Liver (tissue), 3 donors: ENCODE measurements around the gene ZBTB17.

Source experiments
- ATF3 ChIP-seq: IDR thresholded peaks from 2 replicates; pipeline ENCODE4 v1.6.1; 2016; ENCODE audit warnings: antibody characterized with exemption
- EGR1 ChIP-seq, 2 donors: IDR thresholded peaks; 2 replicates each; pipeline ENCODE4 v1.6.1; 2016 to 2018; ENCODE audit warnings: antibody characterized with exemption in 2 of 2, low read depth in 2 of 2
- GABPA ChIP-seq, 2 donors: IDR thresholded peaks in 1 of 2; conservative IDR thresholded peaks in 1 of 2; 2 replicates each; pipeline ENCODE4 v1.6.1; 2016; ENCODE audit warnings: antibody characterized with exemption in 2 of 2, mild to moderate bottlenecking in 1 of 2, moderate library complexity in 1 of 2
- JUND ChIP-seq, 2 donors: IDR thresholded peaks; 2 replicates each; pipeline ENCODE4 v1.6.1; 2016; ENCODE audit warnings: antibody characterized with exemption in 2 of 2
- MAX ChIP-seq: IDR thresholded peaks from 2 replicates; pipeline ENCODE4 v1.6.1; 2016; ENCODE audit warnings: antibody characterized with exemption
- NR2F2 ChIP-seq: IDR thresholded peaks from 2 replicates; pipeline ENCODE4 v1.6.1; 2016; ENCODE audit warnings: antibody characterized with exemption
- RAD21 ChIP-seq, 2 donors: IDR thresholded peaks; 2 replicates each; pipeline ENCODE4 v1.6.1; 2016; ENCODE audit warnings: antibody characterized with exemption in 2 of 2, mild to moderate bottlenecking in 2 of 2
- RXRA ChIP-seq, 2 donors: IDR thresholded peaks; 2 replicates each; pipeline ENCODE4 v1.6.1; 2017 to 2018; ENCODE audit warnings: antibody characterized with exemption in 2 of 2, mild to moderate bottlenecking in 1 of 2
- SP1 ChIP-seq: IDR thresholded peaks from 2 replicates; pipeline ENCODE4 v1.6.1; 2018; ENCODE audit warnings: antibody characterized with exemption, mild to moderate bottlenecking
- TAF1 ChIP-seq: conservative IDR thresholded peaks from 2 replicates; pipeline ENCODE4 v1.6.1; 2016; ENCODE audit warnings: antibody characterized with exemption, mild to moderate bottlenecking
- YY1 ChIP-seq: IDR thresholded peaks from 2 replicates; pipeline ENCODE4 v1.6.1; 2016; ENCODE audit warnings: antibody characterized with exemption, mild to moderate bottlenecking
- TF ChIP-seq, protein P1 (sequence below): fragments of 150-350 bp; IDR thresholded peaks from 2 replicates; pipeline ENCODE4 v1.5.1; 2017; ENCODE audit warnings: improper control_type of control experiment, low read depth, low read length; ENCODE audit not compliant: missing input control
- TF ChIP-seq, protein P2 (sequence below): IDR thresholded peaks from 2 replicates; pipeline ENCODE4 v1.6.1; 2016; ENCODE audit warnings: antibody characterized with exemption, mild to moderate bottlenecking
- TF ChIP-seq, protein P3 (sequence below): IDR thresholded peaks from 2 replicates; pipeline ENCODE4 v1.6.1; 2016; ENCODE audit warnings: antibody characterized with exemption
- donor health status: healthy.
- donor health status: healthy.

DNA sequence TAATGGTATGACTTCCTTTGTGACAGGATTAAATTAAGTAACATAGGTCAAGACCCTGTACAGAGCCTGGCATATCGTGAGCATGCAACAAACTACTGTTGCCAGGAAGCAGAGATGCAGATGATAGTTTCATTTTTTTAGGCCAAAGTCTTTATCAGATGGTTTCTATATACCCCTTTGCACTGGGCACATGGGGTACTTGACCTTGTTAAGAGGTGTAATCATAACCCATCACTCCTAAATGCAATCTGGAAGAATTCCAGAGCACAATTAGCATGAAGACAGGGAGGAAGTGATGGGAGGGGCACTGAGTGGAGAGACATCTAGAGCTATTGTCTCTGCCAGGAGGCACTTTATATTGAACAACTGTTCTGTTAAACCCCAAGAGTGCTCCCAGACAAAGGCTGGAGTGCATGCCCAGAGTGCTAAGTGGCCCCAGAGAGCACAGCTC is 22.1 kb downstream of the ZBTB17 start:
- TF ChIP-seq, protein P1, sequence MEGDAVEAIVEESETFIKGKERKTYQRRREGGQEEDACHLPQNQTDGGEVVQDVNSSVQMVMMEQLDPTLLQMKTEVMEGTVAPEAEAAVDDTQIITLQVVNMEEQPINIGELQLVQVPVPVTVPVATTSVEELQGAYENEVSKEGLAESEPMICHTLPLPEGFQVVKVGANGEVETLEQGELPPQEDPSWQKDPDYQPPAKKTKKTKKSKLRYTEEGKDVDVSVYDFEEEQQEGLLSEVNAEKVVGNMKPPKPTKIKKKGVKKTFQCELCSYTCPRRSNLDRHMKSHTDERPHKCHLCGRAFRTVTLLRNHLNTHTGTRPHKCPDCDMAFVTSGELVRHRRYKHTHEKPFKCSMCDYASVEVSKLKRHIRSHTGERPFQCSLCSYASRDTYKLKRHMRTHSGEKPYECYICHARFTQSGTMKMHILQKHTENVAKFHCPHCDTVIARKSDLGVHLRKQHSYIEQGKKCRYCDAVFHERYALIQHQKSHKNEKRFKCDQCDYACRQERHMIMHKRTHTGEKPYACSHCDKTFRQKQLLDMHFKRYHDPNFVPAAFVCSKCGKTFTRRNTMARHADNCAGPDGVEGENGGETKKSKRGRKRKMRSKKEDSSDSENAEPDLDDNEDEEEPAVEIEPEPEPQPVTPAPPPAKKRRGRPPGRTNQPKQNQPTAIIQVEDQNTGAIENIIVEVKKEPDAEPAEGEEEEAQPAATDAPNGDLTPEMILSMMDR, result no peak
- TF ChIP-seq YY1 (no peak), TAF1 (no peak), EGR1 (IDR thresholded peaks at IDR 0.05; ENCODE audit: low read depth in 2 of 2) (no peak), RXRA (IDR thresholded peaks at IDR 0.05) (no peak), RAD21 (IDR thresholded peaks at IDR 0.05) (no peak), MAX (no peak), ATF3 (no peak), SP1 (no peak), GABPA (IDR thresholded peaks at IDR 0.05 in 1 of 2, conservative IDR thresholded peaks at IDR 0.05 in 1 of 2) (no peak), JUND (IDR thresholded peaks at IDR 0.05) (no peak), NR2F2 (no peak)
- TF ChIP-seq, protein P2, sequence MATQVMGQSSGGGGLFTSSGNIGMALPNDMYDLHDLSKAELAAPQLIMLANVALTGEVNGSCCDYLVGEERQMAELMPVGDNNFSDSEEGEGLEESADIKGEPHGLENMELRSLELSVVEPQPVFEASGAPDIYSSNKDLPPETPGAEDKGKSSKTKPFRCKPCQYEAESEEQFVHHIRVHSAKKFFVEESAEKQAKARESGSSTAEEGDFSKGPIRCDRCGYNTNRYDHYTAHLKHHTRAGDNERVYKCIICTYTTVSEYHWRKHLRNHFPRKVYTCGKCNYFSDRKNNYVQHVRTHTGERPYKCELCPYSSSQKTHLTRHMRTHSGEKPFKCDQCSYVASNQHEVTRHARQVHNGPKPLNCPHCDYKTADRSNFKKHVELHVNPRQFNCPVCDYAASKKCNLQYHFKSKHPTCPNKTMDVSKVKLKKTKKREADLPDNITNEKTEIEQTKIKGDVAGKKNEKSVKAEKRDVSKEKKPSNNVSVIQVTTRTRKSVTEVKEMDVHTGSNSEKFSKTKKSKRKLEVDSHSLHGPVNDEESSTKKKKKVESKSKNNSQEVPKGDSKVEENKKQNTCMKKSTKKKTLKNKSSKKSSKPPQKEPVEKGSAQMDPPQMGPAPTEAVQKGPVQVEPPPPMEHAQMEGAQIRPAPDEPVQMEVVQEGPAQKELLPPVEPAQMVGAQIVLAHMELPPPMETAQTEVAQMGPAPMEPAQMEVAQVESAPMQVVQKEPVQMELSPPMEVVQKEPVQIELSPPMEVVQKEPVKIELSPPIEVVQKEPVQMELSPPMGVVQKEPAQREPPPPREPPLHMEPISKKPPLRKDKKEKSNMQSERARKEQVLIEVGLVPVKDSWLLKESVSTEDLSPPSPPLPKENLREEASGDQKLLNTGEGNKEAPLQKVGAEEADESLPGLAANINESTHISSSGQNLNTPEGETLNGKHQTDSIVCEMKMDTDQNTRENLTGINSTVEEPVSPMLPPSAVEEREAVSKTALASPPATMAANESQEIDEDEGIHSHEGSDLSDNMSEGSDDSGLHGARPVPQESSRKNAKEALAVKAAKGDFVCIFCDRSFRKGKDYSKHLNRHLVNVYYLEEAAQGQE, result no peak
- TF ChIP-seq, protein P3, sequence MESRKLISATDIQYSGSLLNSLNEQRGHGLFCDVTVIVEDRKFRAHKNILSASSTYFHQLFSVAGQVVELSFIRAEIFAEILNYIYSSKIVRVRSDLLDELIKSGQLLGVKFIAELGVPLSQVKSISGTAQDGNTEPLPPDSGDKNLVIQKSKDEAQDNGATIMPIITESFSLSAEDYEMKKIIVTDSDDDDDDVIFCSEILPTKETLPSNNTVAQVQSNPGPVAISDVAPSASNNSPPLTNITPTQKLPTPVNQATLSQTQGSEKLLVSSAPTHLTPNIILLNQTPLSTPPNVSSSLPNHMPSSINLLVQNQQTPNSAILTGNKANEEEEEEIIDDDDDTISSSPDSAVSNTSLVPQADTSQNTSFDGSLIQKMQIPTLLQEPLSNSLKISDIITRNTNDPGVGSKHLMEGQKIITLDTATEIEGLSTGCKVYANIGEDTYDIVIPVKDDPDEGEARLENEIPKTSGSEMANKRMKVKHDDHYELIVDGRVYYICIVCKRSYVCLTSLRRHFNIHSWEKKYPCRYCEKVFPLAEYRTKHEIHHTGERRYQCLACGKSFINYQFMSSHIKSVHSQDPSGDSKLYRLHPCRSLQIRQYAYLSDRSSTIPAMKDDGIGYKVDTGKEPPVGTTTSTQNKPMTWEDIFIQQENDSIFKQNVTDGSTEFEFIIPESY, result no peak
